ENCODE data around the gene STX2.

Gene STX2

GRCh38 chr12:130880411-130880885 is 41.4 kb upstream of the STX2 start:
- TF ChIP-seq CTCF (IDR thresholded peaks at IDR 0.05; ENCODE audit: low read length) (no peak), EZH2phosphoT487 (IDR thresholded peaks at IDR 0.05; ENCODE audit: low read length) (no peak), EZH2 (optimal IDR thresholded peaks at IDR 0.05; ENCODE audit: low read depth, low read length) (no peak)
- H3K9me3 ChIP-seq (replicated peaks; ENCODE audit: insufficient read depth, low read length), result no peaks in the 10 kb centered on the region
- peaks cover 23% of the 10 kb centered on the region for H3K4me1 ChIP-seq (ENCODE audit: low read length)
- no peaks in the 10 kb centered on the region for H3K36me3 ChIP-seq (replicated peaks; ENCODE audit: insufficient read depth, low read length)
- H3F3A ChIP-seq (ENCODE audit: insufficient read depth, low read length), result peaks cover 31% of the 10 kb centered on the region
- H3K79me2 ChIP-seq (ENCODE audit: low read length), result no peaks in the 10 kb centered on the region
- no peaks in the 10 kb centered on the region for H3K27me3 ChIP-seq (replicated peaks; ENCODE audit: insufficient read depth, low read length)
- H3K27ac ChIP-seq (ENCODE audit: low read length), result peak overlapping the region; percentile 96
- peak overlapping the region; percentile 87 for H3K4me2 ChIP-seq (ENCODE audit: low read depth, low read length)
- H3K4me3 ChIP-seq (ENCODE audit: low read length), result peak overlapping the region; percentile 71
- no peaks in the 10 kb centered on the region for H4K20me1 ChIP-seq (ENCODE audit: insufficient read depth, low read length)
- H3K9me2 ChIP-seq (replicated peaks; ENCODE audit: insufficient read depth, low read length), result no peaks in the 10 kb centered on the region
- peak overlapping the region; percentile 72 for H3K9ac ChIP-seq (ENCODE audit: low read length)
- DNase-seq, result peak; percentile 26
- H2AFZ ChIP-seq (ENCODE audit: low read length), result peak overlapping the region; percentile 39; the same call in 1 of the 2 replicates

- Histone ChIP-seq H3K27ac (ENCODE audit: low read length) (peak overlapping the region; percentile 96), H3K27me3 (replicated peaks; ENCODE audit: insufficient read depth, low read length) (no peaks in the 10 kb centered on the region), H4K20me1 (ENCODE audit: insufficient read depth, low read length) (no peaks in the 10 kb centered on the region), H3F3A (ENCODE audit: insufficient read depth, low read length) (peaks cover 31% of the 10 kb centered on the region), H3K9me2 (replicated peaks; ENCODE audit: insufficient read depth, low read length) (no peaks in the 10 kb centered on the region), H3K4me1 (ENCODE audit: low read length) (peaks cover 23% of the 10 kb centered on the region), H3K4me3 (ENCODE audit: low read length) (peak overlapping the region; percentile 71), H3K79me2 (ENCODE audit: low read length) (peaks cover 4% of the 10 kb centered on the region), H3K36me3 (replicated peaks; ENCODE audit: insufficient read depth, low read length) (no peaks in the 10 kb centered on the region), H3K9me3 (replicated peaks; ENCODE audit: insufficient read depth, low read length) (no peaks in the 10 kb centered on the region), H3K9ac (ENCODE audit: low read length) (peak overlapping the region; percentile 72), H2AFZ (ENCODE audit: low read length) (peak overlapping the region; percentile 39; the same call in 1 of the 2 replicates), H3K4me2 (ENCODE audit: low read depth, low read length) (peak overlapping the region; percentile 87)
- TF ChIP-seq EZH2phosphoT487 (IDR thresholded peaks at IDR 0.05; ENCODE audit: low read length), result no peak
- TF ChIP-seq EZH2 (optimal IDR thresholded peaks at IDR 0.05; ENCODE audit: low read depth, low read length), result no peak
- TF ChIP-seq CTCF (IDR thresholded peaks at IDR 0.05; ENCODE audit: low read length), result no peak
- DNase-seq, result no peak
These were observed 40.8 kb upstream of the STX2 start for GRCh38 chr12:130879781-130880389.

- Histone ChIP-seq H3K27me3 (replicated peaks; ENCODE audit: insufficient read depth, low read length) (no peaks in the 10 kb centered on the region), H4K20me1 (ENCODE audit: insufficient read depth, low read length) (no peaks in the 10 kb centered on the region), H3F3A (ENCODE audit: insufficient read depth, low read length) (peaks cover 31% of the 10 kb centered on the region), H3K79me2 (ENCODE audit: low read length) (peaks cover 11% of the 10 kb centered on the region), H3K9me2 (replicated peaks; ENCODE audit: insufficient read depth, low read length) (no peaks in the 10 kb centered on the region), H3K4me2 (ENCODE audit: low read depth, low read length) (peak overlapping the region; percentile 87), H3K36me3 (replicated peaks; ENCODE audit: insufficient read depth, low read length) (no peaks in the 10 kb centered on the region), H2AFZ (ENCODE audit: low read length) (0 out of 2 replicates have a peak overlapping the region, but pooled peaks have one; percentile 39), H3K27ac (ENCODE audit: low read length) (peak overlapping the region; percentile 96), H3K9me3 (replicated peaks; ENCODE audit: insufficient read depth, low read length) (no peaks in the 10 kb centered on the region), H3K9ac (ENCODE audit: low read length) (peak overlapping the region; percentile 72), H3K4me1 (ENCODE audit: low read length) (peaks cover 26% of the 10 kb centered on the region), H3K4me3 (ENCODE audit: low read length) (peak overlapping the region; percentile 71)
- DNase-seq, result peak; percentile 78
- TF ChIP-seq EZH2 (optimal IDR thresholded peaks at IDR 0.05; ENCODE audit: low read depth, low read length) (no peak), EZH2phosphoT487 (IDR thresholded peaks at IDR 0.05; ENCODE audit: low read length) (no peak), CTCF (IDR thresholded peaks at IDR 0.05; ENCODE audit: low read length) (no peak)
These were observed 40.2 kb upstream of the STX2 start for GRCh38 chr12:130879212-130879686.
